ENCODE data around the gene HIPK3. TPM values are rescaled to one million over a fixed set of nuclear protein-coding genes. Genes with fewer than 3 reads are reported as not detected.
"Not testable (repeated sequence)": the region's sequence is repeated elsewhere in the genome, so short reads cannot be mapped to it uniquely, and the experiment has no call there.

Gene HIPK3
- total RNA-seq, 1 donor from 2014 or later: 33.1 TPM

GRCh38 chr11:33242575-33242974, 14.6 kb upstream of the HIPK3 start:
- no peaks in the 10 kb centered on the region for H3K9me3 ChIP-seq (ENCODE audit: low read depth)
- H3K27ac ChIP-seq: no peak overlapping the region
- H3K4me1 ChIP-seq: no peaks in the 10 kb centered on the region
- Mint-ChIP-seq H3K36me3 (peaks cover 5% of the 10 kb centered on the region), H3K27ac (no peak overlapping the region), H3K9me3 (peaks cover 4% of the 10 kb centered on the region), H3K4me3 (no peak overlapping the region), H3K27me3 (ENCODE audit: insufficient read depth, low read depth) (no peaks in the 10 kb centered on the region), H3K4me1 (no peaks in the 10 kb centered on the region)
- no peak overlapping the region for H3K4me3 ChIP-seq
- H3K4me2 ChIP-seq: no peak overlapping the region
- no peak overlapping the region for H2AFZ ChIP-seq (replicated peaks)
- H3K27me3 ChIP-seq: no peaks in the 10 kb centered on the region
- TF ChIP-seq EZH2 (IDR thresholded peaks at IDR 0.05): no peak
- TF ChIP-seq CTCF (IDR thresholded peaks at IDR 0.05): no peak
- TF ChIP-seq EZH2phosphoT487 (IDR thresholded peaks at IDR 0.05): no peak
- H4K20me1 ChIP-seq (ENCODE audit: low read depth): no peaks in the 10 kb centered on the region
- H3K36me3 ChIP-seq: no peaks in the 10 kb centered on the region
- H3K9ac ChIP-seq: no peak overlapping the region
- DNase-seq (ENCODE audit: low spot score): no peak
- H3F3A ChIP-seq (ENCODE audit: low read depth): no peaks in the 10 kb centered on the region
- no peaks in the 10 kb centered on the region for H3K79me2 ChIP-seq (ENCODE audit: low read depth)

GRCh38 chr11:33243654-33244053, 13.5 kb upstream of the HIPK3 start:
- not testable (repeated sequence) for DNase-seq (ENCODE audit: low spot score); H3K27ac ChIP-seq; H3K4me3 ChIP-seq; H3K36me3 Mint-ChIP-seq; H3K27me3 ChIP-seq; H3K9me3 Mint-ChIP-seq; H3K27ac Mint-ChIP-seq; H3F3A ChIP-seq (ENCODE audit: low read depth); H3K9me3 ChIP-seq (ENCODE audit: low read depth); H4K20me1 ChIP-seq (ENCODE audit: low read depth); H3K4me2 ChIP-seq; H3K4me3 Mint-ChIP-seq; H3K9ac ChIP-seq; H3K4me1 Mint-ChIP-seq; H2AFZ ChIP-seq (replicated peaks); H3K4me1 ChIP-seq; H3K27me3 Mint-ChIP-seq (ENCODE audit: insufficient read depth, low read depth); H3K36me3 ChIP-seq; H3K79me2 ChIP-seq (ENCODE audit: low read depth)

GRCh38 chr11:33248416-33248971, 8.7 kb upstream of the HIPK3 start:
- Histone ChIP-seq H2AFZ (replicated peaks) (no peak overlapping the region), H3K4me1 (no peaks in the 10 kb centered on the region), H3K79me2 (ENCODE audit: low read depth) (no peaks in the 10 kb centered on the region), H3K36me3 (no peaks in the 10 kb centered on the region), H3K4me2 (no peak overlapping the region), H3K9me3 (ENCODE audit: low read depth) (no peaks in the 10 kb centered on the region), H3K4me3 (no peak overlapping the region), H3K27me3 (no peaks in the 10 kb centered on the region), H4K20me1 (ENCODE audit: low read depth) (no peaks in the 10 kb centered on the region), H3K27ac (no peak overlapping the region), H3K9ac (no peak overlapping the region), H3F3A (ENCODE audit: low read depth) (no peaks in the 10 kb centered on the region)
- Mint-ChIP-seq H3K4me3 (no peak overlapping the region), H3K9me3 (no peaks in the 10 kb centered on the region), H3K27ac (no peak overlapping the region), H3K27me3 (ENCODE audit: insufficient read depth, low read depth) (peaks cover 2% of the 10 kb centered on the region), H3K36me3 (no peaks in the 10 kb centered on the region), H3K4me1 (peaks cover 2% of the 10 kb centered on the region)
- DNase-seq (ENCODE audit: low spot score): no peak
- TF ChIP-seq EZH2phosphoT487 (IDR thresholded peaks at IDR 0.05) (no peak), CTCF (IDR thresholded peaks at IDR 0.05) (no peak), EZH2 (IDR thresholded peaks at IDR 0.05) (no peak)

- peaks cover 28% of the 10 kb centered on the region for H3K79me2 ChIP-seq (ENCODE audit: low read depth)
- H3K4me1 ChIP-seq: peaks cover 16% of the 10 kb centered on the region
- H3K27ac Mint-ChIP-seq: peak overlapping the region; percentile 94
- no peaks in the 10 kb centered on the region for H3K36me3 Mint-ChIP-seq
- H3K4me3 Mint-ChIP-seq: peak overlapping the region; percentile 92
- peak; percentile 9 for DNase-seq (ENCODE audit: low spot score)
- no peak for TF ChIP-seq EZH2 (IDR thresholded peaks at IDR 0.05)
- TF ChIP-seq CTCF (IDR thresholded peaks at IDR 0.05): no peak
- no peak for TF ChIP-seq EZH2phosphoT487 (IDR thresholded peaks at IDR 0.05)
- peak overlapping the region; percentile 90 for H3K4me2 ChIP-seq
- no peaks in the 10 kb centered on the region for H3K9me3 ChIP-seq (ENCODE audit: low read depth)
- H3K9me3 Mint-ChIP-seq: peaks cover 3% of the 10 kb centered on the region
- no peaks in the 10 kb centered on the region for H3K36me3 ChIP-seq
- no peak overlapping the region for H3K9ac ChIP-seq
- peaks cover 16% of the 10 kb centered on the region for H3K27me3 Mint-ChIP-seq (ENCODE audit: insufficient read depth, low read depth)
- peak overlapping the region; percentile 97 for H2AFZ ChIP-seq (replicated peaks)
- H3K4me1 Mint-ChIP-seq: peaks cover 27% of the 10 kb centered on the region
- H3K27ac ChIP-seq: no peak overlapping the region
- H3F3A ChIP-seq (ENCODE audit: low read depth): peaks cover 44% of the 10 kb centered on the region
- H4K20me1 ChIP-seq (ENCODE audit: low read depth): peaks cover 28% of the 10 kb centered on the region
- H3K4me3 ChIP-seq: peak overlapping the region; percentile 97
- H3K27me3 ChIP-seq: peaks cover 13% of the 10 kb centered on the region
Measured at GRCh38 chr11:33256031-33256812, 959 bp upstream of the HIPK3 start.
